Ovary (tissue), 9 donors: ENCODE results near the gene PTGES. TPM values are rescaled to one million over a fixed set of nuclear protein-coding genes. Genes with fewer than 3 reads are reported as not detected.
"Not testable (repeated sequence)": the region's sequence is repeated elsewhere in the genome, so short reads cannot be mapped to it uniquely, and the experiment has no call there.

Experiments used
- DNase-seq, 5 donors: peaks; one replicate each; pipeline ENCODE4 v3.0.0-alpha.2; 2019 to 2020
- H3K27ac ChIP-seq, 2 donors: fragments of 200-600 bp; one replicate each; pipeline versions ENCODE4 v1.5.1 to v1.8.0; 2019 to 2022
- H3K27me3 ChIP-seq: fragments of 200-600 bp; one replicate; pipeline ENCODE4 v1.8.0; 2022
- H3K36me3 ChIP-seq: fragments of 200-600 bp; sonication (generic); one replicate; pipeline ENCODE4 v1.5.1; 2019
- H3K4me1 ChIP-seq: one replicate; pipeline ENCODE4 v1.8.1; 2013; ENCODE audit warnings: mild to moderate bottlenecking, moderate library complexity; ENCODE audit not compliant: insufficient read depth
- H3K4me3 ChIP-seq: fragments of 200-600 bp; sonication (generic); one replicate; pipeline ENCODE4 v1.5.1; 2017
- H3K9me3 ChIP-seq, 2 donors: fragments of 200-600 bp in 1 of 2; sonication (generic) in 1 of 2; one replicate each; pipeline versions ENCODE4 v1.5.1 to v1.8.1; 2013 to 2019; ENCODE audit warnings: mild to moderate bottlenecking in 1 of 2, moderate library complexity in 1 of 2
- CTCF ChIP-seq, 3 donors: fragments of 450-650 bp in 2 of 3; fragments of 200-600 bp in 1 of 3; IDR thresholded peaks; one replicate each; pipeline versions ENCODE4 v1.5.1 to v1.8.0; 2016 to 2022; ENCODE audit warnings: antibody characterized with exemption in 3 of 3, mild to moderate bottlenecking in 1 of 3
- EP300 ChIP-seq: sonication (generic); formaldehyde crosslinking; IDR thresholded peaks from one replicate; pipeline ENCODE4 v1.6.1; 2017; ENCODE audit warnings: antibody characterized with exemption
- POLR2A ChIP-seq: fragments of 450-650 bp; IDR thresholded peaks from one replicate; pipeline ENCODE4 v1.6.1; 2017; ENCODE audit warnings: antibody characterized with exemption, mild to moderate bottlenecking, moderate library complexity
- WGBS, 3 donors: extraction: QIAGEN DNeasy Blood & Tissue Kit in 1 of 3; methylation state at CpG; one replicate each; pipeline versions ENCODE4 v1.1.5 to v1.1.7; 2013 to 2017; 5-methylcytosine and 5-hydroxymethylcytosine counted together
- intact Hi-C, 4 donors: fragments of 100-400 bp; cut with DNase I; formaldehyde crosslinking; loops; one replicate each; pipeline versions ENCODE4 v1.11.0 to v1.15.1; 2022 to 2023
- polyA plus RNA-seq, 2 donors: library from polyadenylated mRNA; stranded (reverse); fragments of 200-250 nt in 1 of 2; fragments of 350-450 nt in 1 of 2; fragmentation: Illumina TruSeq in 1 of 2; extraction: RNeasy Lipid Tissue Mini Kit (QIAGEN cat#74804) in 1 of 2; gene quantifications; one replicate each; pipeline ENCODE4 v1.2.3, GENCODE V29; 2013 to 2014
- total RNA-seq, 7 donors: library from RNA; depleted of rRNA in 2 of 7; stranded (reverse); fragments of >200 nt in 2 of 7; fragmentation: NEBNext Ultra II Directional in 3 of 7; extraction: Animal tissue kit (Norgen Biotek cat#: 25700) in 3 of 7; gene quantifications; one replicate each; pipeline versions ENCODE4 v1.1.0 to v1.2.4, GENCODE V29; 2016 to 2023
- donor health status: DM: no; HTN: no; CAD: no; lungs with moderate emphysema.
- donor health status: DM: no; HTN: no; CAD: no.
- donor health status: Bipolar disorder and iron deficiency.
- donor health status: DM: yes; HTN: yes; CAD: no.
- donor health status: DM: no; HTN: no; CAD: no.
- donor health status: DM: yes; HTN: yes; CAD: no.

PTGES gene
- total and polyA plus RNA-seq, 9 donors: 0.63 to 22.6 (median 1.6) TPM

GRCh38 chr9:129794549-129794948 lies 41.7 kb upstream of the PTGES start:
- WGBS, 3 donors: 80 to 86% (median 81%) methylated on average over 8 of the region's 8 CpGs
- no peak overlapping the region for H3K4me3 ChIP-seq
- H3K4me1 ChIP-seq: peaks cover 3% of the 10 kb centered on the region
- H3K9me3 ChIP-seq: no peaks in the 10 kb centered on the region
- TF ChIP-seq CTCF (IDR thresholded peaks at IDR 0.05) (no peak), EP300 (no peak), POLR2A (no peak)
- DNase-seq: no peak
- no peaks in the 10 kb centered on the region for H3K36me3 ChIP-seq
- H3K27me3 ChIP-seq: no peaks in the 10 kb centered on the region
- intact Hi-C loops: no loop called here
- H3K27ac ChIP-seq: no peak overlapping the region

- DNase-seq: no peak
- TF ChIP-seq CTCF (IDR thresholded peaks at IDR 0.05) (no peak), POLR2A (no peak), EP300 (no peak)
- H3K9me3 ChIP-seq: no peaks in the 10 kb centered on the region
- no peak overlapping the region for H3K27ac ChIP-seq
- H3K4me3 ChIP-seq: no peak overlapping the region
- H3K4me1 ChIP-seq: peaks cover 3% of the 10 kb centered on the region
- no peaks in the 10 kb centered on the region for H3K27me3 ChIP-seq
- no peaks in the 10 kb centered on the region for H3K36me3 ChIP-seq
- 85 to 87% (median 86%) methylated on average over 10 of the region's 10 CpGs for WGBS, 3 donors
- intact Hi-C loops: loop anchor here in 2 of 4 donors (5.0 to 10.0 kb wide), 4 partner anchors 139 to 662 kb away; partner anchors contain the start of gene ASB6 (in 1 of the 2)
These were observed 33.6 kb upstream of the PTGES start for GRCh38 chr9:129786481-129786880.

- H3K36me3 ChIP-seq: no peaks in the 10 kb centered on the region
- TF ChIP-seq CTCF (IDR thresholded peaks at IDR 0.05) (no peak), EP300 (no peak), POLR2A (no peak)
- intact Hi-C loops: loop anchor here in 2 of 4 donors (5.0 to 10.0 kb wide), 4 partner anchors 139 to 661 kb away; partner anchors contain the start of gene ASB6 (in 1 of the 2)
- DNase-seq: no peak
- H3K27ac ChIP-seq: no peak overlapping the region
- 82 to 95% (median 85%) methylated on average over 1 of the region's 1 CpG for WGBS, 3 donors
- H3K9me3 ChIP-seq: no peaks in the 10 kb centered on the region
- H3K4me1 ChIP-seq: peaks cover 3% of the 10 kb centered on the region
- no peak overlapping the region for H3K4me3 ChIP-seq
- H3K27me3 ChIP-seq: no peaks in the 10 kb centered on the region
These were observed 33.0 kb upstream of the PTGES start for GRCh38 chr9:129785866-129786265.

GRCh38 chr9:129784970-129785369 lies 32.1 kb upstream of the PTGES start:
- not testable (repeated sequence) for H3K9me3 ChIP-seq, H3K27ac ChIP-seq, H3K4me1 ChIP-seq, H3K36me3 ChIP-seq, H3K27me3 ChIP-seq, DNase-seq, H3K4me3 ChIP-seq
- intact Hi-C loops: loop anchor here (5.0 to 10.0 kb wide), 6 partner anchors 43 to 660 kb away; partner anchors contain the start of gene ASB6 (in 3 of the 4)
- 70 to 77% (median 76%) methylated on average over 11 of the region's 11 CpGs for WGBS, 3 donors

- Histone ChIP-seq H3K9me3 (no peaks in the 10 kb centered on the region), H3K27ac (no peak overlapping the region), H3K36me3 (no peaks in the 10 kb centered on the region), H3K4me1 (no peaks in the 10 kb centered on the region), H3K4me3 (no peak overlapping the region), H3K27me3 (no peaks in the 10 kb centered on the region)
- 26 to 35% (median 30%) methylated on average over 14 of the region's 14 CpGs for WGBS, 3 donors
- intact Hi-C loops: loop anchor here (1.0 to 10.0 kb wide), 6 partner anchors 41 to 659 kb away; partner anchors contain the start of gene ASB6 (in 2 of the 4)
- peak; percentile 58 to 80 (median 70) for DNase-seq
- TF ChIP-seq CTCF (IDR thresholded peaks at IDR 0.05) (peak; percentile 63 to 93 (median 93)), EP300 (no peak)
These were observed 30.9 kb upstream of the PTGES start for GRCh38 chr9:129783516-129784361.
